Omental fat pad (tissue), 4 donors: ENCODE results near the gene RANGAP1. TPM values are rescaled to one million over a fixed set of nuclear protein-coding genes. Genes with fewer than 3 reads are reported as not detected.
A peak's percentile ranks its signal among the peaks of the same experiment; 100 is the strongest.

Source experiments
- ATAC-seq: fragments of 150-250 bp; one replicate; pipeline ENCODE4 v1.9.1; 2016; ENCODE audit warnings: mild to moderate bottlenecking, moderate library complexity; ENCODE audit not compliant: low FRiP score
- DNase-seq: peaks from one replicate; pipeline ENCODE4 v3.0.0-alpha.2; 2019; ENCODE audit warnings: low spot score
- total RNA-seq, 4 donors: library from RNA; depleted of rRNA; stranded (reverse); fragments of >200 nt; gene quantifications; one replicate each; pipeline ENCODE4 v1.1.0, GENCODE V29; 2016
- TF ChIP-seq, protein P1 (sequence below), 3 donors: fragments of 450-650 bp; IDR thresholded peaks; one replicate each; pipeline ENCODE4 v1.5.1; 2016 to 2017; ENCODE audit warnings: antibody characterized with exemption in 3 of 3, mild to moderate bottlenecking in 3 of 3, moderate library complexity in 2 of 3

Gene RANGAP1
- total RNA-seq, 4 donors from 2014 or later: 30.9 to 49.8 (median 34.1) TPM

DNA sequence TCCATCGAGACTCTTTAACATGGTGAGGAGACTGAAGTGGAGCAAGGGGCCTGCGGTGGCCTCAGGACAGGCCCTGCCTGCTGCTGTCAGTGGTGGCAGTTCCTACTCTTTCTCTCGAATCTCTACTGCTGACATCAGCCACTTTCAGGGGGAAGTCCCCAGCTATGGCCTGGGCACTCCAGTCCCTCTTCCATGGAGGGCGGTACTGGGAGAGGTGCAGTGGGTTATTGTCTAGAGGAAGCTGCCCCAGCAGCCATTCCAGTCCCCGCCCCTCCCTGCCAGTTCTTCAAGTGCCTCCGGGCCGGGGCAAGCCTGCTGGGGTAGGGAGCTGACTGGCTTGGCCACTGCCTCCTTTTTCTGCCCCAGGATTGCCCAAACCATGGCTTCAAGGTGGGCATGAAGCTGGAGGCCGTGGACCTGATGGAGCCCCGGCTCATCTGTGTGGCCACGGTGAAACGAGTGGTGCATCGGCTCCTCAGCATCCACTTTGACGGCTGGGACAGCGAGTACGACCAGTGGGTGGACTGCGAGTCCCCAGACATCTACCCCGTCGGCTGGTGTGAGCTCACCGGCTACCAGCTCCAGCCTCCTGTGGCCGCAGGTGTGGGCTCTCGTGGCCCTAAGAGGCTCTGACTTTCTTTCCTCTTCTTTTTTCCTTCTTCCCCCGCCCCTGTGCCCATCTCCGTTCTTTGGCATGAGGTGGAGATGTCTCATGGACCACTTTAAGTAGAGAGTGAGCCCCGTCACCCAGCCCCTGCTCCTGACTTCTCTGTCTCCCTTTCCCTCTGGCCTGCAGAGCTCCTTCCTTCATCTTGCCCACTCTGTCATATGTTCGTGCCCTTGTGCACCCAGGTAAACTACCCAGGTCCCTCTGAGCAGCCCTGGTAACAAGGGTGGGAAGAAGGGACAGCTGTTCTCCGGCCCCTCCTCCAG, 59.0 kb downstream of the RANGAP1 start:
- TF ChIP-seq, protein P1, sequence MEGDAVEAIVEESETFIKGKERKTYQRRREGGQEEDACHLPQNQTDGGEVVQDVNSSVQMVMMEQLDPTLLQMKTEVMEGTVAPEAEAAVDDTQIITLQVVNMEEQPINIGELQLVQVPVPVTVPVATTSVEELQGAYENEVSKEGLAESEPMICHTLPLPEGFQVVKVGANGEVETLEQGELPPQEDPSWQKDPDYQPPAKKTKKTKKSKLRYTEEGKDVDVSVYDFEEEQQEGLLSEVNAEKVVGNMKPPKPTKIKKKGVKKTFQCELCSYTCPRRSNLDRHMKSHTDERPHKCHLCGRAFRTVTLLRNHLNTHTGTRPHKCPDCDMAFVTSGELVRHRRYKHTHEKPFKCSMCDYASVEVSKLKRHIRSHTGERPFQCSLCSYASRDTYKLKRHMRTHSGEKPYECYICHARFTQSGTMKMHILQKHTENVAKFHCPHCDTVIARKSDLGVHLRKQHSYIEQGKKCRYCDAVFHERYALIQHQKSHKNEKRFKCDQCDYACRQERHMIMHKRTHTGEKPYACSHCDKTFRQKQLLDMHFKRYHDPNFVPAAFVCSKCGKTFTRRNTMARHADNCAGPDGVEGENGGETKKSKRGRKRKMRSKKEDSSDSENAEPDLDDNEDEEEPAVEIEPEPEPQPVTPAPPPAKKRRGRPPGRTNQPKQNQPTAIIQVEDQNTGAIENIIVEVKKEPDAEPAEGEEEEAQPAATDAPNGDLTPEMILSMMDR (IDR thresholded peaks at IDR 0.05): no peak
- no peak for ATAC-seq
- DNase-seq: no peak

DNA sequence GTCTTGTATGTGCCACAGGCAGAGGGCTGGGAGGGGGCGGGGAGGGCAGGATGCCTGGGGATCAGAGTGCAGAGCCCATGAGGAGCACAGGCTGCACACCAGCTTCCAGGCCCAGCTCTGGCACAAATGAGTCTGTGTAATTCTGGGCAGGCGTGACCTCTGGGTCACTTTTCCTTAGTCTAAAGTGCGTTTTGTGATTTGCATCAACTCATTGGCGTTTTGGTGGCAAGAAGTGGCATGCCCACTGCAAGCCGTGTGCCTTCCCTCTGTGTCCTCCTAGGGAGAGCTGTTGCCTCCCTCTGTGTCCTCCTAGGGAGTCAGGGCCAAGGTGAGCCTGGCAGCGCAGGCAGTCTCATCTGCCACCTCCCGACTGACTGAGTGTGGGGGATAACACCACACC, 62.5 kb downstream of the RANGAP1 start:
- no peak for DNase-seq
- no peak for ATAC-seq
- TF ChIP-seq, protein P1 (IDR thresholded peaks at IDR 0.05): no peak

DNA sequence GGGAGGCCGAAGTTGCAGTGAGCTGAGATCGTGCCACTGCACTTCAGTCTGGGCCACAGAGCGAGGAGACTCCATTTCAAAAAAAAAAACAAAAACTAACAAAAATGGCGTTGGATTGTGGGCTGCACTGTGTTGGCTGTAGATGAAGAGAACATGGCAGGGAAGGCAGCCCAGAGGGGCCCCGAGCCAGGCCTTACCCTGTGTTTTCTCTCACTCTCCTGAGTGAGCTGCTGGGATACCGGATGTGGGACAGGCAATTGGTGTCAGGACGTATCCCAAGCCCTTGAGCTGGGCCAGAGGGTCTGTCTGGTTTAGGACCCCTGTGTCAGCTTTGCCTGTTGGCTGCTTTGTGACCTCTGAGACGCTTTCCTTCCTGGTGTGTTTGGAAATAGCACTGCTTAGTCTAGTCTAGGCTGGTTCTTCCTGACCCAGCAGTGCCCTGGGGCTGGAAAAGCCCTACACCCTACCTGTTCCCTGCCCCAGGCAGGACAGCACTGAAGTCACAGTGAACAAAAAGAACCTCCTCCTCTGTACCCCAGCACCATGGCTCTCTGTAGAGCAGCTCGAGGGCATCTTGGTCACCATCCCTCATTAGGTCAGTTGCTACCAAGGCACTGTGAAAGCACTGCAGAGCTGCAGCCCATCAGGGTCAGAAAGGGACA, 63.0 kb downstream of the RANGAP1 start:
- ATAC-seq: no peak
- DNase-seq: no peak
- TF ChIP-seq, protein P1 (IDR thresholded peaks at IDR 0.05): no peak

DNA sequence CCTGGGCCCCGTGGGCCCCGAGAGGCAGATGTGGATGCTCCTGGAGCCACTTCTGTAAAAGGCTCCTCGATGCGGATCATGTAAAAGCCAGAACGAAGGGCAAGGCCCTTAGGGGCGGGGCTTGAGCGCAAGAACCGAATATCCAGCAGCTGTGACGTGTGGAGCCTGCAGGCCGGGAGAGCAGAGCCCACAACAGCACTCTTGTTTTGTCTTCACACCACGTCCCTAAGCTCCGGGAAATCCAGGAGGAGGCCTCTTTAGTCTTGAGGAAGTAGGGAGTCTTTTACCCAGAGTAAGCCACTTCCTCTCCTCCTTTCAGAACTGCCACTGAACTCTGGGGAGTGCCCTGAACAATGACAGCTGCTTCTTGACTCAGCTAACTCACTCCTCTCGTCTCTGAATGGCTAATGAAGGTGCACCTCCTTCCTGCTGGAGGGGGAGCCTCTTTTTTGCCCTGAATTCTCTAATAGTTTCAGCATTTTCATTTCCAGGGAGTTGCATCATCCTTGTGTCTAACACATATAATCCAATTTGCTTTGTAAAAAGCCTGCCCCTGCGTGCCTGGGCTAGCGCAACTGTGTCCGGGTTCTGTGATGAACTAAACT, 68.3 kb downstream of the RANGAP1 start:
- DNase-seq (peak; percentile 38), ATAC-seq (peak; percentile 94)
- TF ChIP-seq, protein P1 (IDR thresholded peaks at IDR 0.05): no peak

DNA sequence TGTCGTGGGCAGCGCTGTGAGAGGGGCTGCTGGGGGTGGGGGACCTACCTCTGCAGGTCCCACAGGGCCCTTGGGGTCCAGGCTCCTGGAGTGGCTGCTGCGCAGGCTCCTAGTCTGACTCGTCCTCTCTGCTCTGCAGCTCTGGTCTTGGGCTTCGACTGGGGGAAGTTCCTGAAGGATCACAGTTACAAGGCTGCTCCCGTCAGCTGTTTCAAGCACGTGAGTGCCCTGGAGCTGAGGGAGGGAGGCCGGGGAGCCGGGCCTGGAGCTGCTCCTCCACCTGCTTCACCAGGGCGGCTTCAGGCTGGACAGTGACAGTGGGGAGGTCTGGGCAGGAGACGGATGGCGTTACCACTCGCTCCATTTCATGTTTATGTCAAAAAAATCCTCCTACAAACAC, 69.0 kb downstream of the RANGAP1 start:
- no peak for ATAC-seq
- DNase-seq: no peak
- TF ChIP-seq, protein P1 (IDR thresholded peaks at IDR 0.05): no peak

DNA sequence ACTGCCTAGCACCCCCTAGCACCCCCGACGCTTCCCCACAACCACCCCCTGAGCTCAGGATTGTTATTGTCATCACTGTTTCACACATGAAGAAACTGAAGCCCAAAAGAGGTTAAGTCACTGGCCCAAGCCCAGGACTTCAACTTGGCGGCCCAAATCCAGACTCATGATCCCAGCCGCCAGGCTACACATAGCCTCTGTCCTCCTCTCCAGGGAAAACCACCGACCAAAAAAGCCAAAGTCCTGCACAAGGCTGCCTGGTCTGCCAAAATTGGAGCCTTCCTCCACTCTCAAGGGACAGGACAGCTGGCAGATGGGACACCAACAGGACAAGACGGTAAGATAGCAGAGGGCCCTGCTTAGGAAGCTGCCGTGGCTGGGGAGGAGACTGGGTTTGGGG, 70.1 kb downstream of the RANGAP1 start:
- DNase-seq (no peak), ATAC-seq (no peak)

More for the DNA sequence above, 70.1 kb downstream of the RANGAP1 start:
- TF ChIP-seq, protein P1 (IDR thresholded peaks at IDR 0.05): no peak
